Embryonic facial prominence (tissue), 1 donor: ENCODE data around the gene ST14.

Experiments
- DNase-seq: peaks from one replicate; pipeline ENCODE4 v3.0.0-alpha.2; 2016; ENCODE audit errors: extremely low spot score

The ST14 gene

GRCh38 chr11:130136107-130136506, 23.5 kb upstream of the ST14 start:
- DNase-seq, result no peak

- DNase-seq, result no peak
These were observed 21.6 kb upstream of the ST14 start for GRCh38 chr11:130137999-130138398.

GRCh38 chr11:130139401-130139800, 20.2 kb upstream of the ST14 start:
- no peak for DNase-seq

- no peak for DNase-seq
These were observed 17.8 kb upstream of the ST14 start for GRCh38 chr11:130141561-130142341.

DNA sequence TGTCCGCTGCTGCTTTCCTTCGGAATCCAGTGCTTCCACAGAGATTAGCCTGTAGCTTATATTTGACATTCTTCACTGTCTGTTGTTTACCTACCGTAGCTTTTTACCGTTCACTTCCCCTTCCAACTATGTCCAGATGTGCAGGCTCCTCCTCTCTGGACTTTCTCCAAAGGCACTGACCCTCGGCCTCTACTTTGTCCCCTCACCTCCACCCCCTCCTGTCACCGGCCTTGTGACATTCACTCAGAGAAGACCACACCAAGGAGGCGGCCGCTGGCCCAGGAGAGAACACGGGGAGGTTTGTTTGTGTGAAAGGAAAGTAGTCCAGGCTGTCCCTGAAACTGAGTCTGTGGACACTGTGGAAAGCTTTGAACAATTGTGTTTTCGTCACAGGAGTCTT, 15.4 kb upstream of the ST14 start:
- DNase-seq, result no peak

DNA sequence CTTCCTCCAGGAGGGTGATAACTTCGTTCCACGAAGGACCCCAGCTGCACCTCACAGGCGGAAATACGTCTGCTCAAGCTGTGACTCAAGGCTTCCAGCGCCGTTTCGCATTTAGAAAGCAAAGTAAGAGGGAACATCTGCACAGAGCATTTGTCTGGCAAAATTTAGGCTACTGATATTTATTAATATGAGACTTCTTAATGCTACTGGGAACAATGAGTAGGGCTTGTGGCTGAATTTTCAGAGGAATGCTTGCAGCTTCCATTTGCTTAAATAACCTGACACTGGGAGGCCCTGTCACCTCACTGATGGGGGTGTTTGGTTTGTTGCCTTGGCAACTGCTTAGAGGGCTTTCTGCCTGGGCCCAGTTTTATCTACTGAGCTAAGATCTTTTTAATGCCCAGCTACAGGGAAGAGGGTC, 14.7 kb upstream of the ST14 start:
- DNase-seq, result no peak

- DNase-seq, result no peak
These were observed 14.2 kb upstream of the ST14 start for GRCh38 chr11:130145311-130145812.

- no peak for DNase-seq
These were observed 13.4 kb upstream of the ST14 start for GRCh38 chr11:130145975-130146776.

DNA sequence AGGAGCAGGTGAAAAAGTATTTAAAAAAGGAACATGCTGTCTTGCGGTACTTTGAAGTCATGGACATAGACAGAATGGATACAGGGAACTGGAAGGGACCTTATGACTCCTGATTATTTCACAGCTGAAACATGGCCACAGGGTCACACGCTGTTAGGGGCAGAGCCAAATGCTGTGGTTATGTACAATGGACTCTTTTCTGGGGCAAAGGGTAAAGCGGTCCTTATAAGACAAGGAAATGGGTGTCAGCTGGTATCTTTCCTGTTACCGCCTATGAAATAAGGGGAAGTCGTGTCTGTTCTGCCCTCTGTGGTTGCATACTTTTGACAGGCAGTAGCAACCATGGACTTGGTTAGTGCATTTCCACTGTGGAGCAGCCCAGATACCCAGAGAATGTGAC, 12.8 kb upstream of the ST14 start:
- no peak for DNase-seq

GRCh38 chr11:130148796-130149326, 10.7 kb upstream of the ST14 start:
- no peak for DNase-seq

GRCh38 chr11:130150790-130151189, 8.8 kb upstream of the ST14 start:
- no peak for DNase-seq

- no peak for DNase-seq
These were observed 8.4 kb upstream of the ST14 start for GRCh38 chr11:130151196-130151595.

DNA sequence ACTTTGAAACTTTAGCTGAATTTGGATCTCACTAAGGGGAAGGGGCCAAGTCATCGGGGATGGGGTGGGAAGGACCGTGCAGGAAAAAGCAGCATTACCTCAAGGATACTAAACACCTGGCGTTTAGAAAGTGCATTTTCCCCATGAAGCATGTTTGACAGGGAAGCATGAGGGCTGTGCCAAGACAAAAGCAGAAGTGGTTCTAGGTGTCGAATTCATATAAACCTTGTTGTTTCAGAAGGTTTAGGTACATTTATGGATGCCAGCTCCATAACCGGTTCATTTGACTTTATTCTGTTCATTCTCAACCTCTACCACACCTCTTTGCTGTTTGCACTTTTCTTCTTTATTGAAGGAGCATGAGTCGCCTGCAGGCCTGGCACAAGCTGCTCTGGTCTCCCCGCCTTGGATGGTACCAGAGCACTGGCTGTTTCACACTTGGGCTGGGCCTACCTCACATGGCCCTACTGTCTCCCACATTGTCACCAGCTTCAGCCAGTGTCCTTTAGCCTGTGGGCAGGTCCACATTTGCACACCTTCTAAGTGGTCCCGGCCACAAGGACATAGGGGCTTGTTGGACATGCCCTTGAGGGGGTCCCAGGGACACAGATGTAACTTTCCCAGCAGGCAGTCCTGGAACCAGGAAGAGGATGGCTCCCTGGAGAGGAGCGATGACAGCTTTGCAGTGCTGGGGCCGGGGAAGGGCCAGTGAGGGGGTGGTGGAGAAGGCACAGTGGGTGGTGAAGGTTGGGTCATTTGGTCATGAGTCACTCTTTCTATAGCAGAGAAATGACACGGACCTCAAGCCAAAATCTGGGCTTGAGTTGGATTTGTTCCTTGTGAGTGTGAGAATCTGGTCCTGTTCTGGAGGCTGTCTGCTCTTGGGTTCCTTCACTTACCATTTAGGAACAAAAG, 3.2 kb upstream of the ST14 start:
- DNase-seq, result no peak

DNA sequence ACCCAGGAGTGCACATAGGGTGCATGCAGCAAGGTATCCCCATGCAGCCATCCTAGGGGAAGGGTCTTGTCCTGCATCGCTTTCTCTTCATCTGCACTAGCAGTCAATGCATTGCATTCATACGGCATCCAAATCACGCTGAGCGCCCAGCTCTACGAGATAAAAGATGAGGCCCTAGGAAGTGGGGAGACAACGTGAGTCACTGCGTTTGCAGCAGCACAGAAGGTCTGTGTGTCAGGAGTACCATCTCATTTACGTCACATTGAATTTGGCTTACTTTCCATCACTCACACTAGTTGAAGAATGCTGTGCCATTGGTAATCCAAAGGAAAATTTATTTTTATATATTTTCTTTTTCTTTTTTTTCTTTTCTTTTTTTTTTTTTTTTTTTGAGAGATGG, 2.5 kb upstream of the ST14 start:
- DNase-seq, result no peak

GRCh38 chr11:130157840-130158239, 1.7 kb upstream of the ST14 start:
- no peak for DNase-seq

DNA sequence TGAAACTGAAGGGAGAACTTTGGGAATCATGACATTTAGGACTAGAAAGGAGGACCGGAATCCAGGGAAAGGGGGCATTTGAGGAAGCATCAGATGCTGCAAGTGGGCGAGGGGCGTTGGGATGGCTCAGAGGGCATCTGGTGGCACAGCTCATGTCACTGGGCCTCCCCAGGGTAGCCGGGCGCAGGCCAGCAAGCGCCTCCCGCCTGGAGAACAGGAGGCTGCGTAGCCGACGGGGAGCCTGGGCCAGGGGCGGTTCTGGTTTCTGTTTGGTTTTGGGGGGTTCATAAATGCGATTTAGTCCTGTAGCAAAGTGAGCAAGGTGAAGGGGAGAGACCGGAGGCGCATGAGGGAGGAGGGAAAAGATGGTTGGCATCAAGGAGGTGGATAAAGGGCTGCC, 443 bp upstream of the ST14 start:
- no peak for DNase-seq

- DNase-seq, result no peak
These were observed 1.0 kb downstream of the ST14 start for GRCh38 chr11:130160498-130161155.

DNA sequence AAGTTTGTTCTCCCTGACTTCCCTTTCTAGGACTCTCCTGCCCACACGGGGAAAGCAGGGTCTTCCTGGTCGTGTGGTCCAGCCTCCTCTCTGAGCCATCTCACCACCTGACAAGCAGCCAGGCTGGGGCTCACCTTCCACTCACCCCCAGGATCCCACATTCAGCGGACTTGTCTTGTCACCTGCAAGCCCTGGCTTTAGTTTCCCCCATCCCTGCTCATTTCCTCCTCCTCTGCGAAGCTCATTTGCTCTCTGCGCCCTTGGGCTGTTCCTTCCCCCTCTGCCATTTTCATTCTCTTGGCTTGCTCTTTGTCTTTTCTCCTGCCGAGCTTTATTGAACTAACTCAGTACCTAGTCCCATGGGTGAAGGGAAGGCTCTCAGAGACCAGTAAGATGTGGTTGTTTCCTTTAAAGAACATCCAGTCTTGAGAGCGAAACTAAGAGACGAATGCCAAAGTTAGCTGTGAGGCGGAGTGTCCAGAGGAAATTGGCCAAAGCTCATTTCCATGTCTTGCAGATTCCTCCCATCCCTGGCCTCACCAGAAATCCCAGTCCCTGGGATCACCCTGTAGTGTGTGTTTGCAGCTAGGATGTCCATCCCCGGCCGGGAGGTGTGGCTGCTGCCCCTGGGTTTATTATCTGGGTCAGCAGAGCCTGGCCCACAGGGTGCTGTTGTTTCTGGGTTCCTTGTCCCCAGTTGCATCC, 2.0 kb downstream of the ST14 start:
- no peak for DNase-seq

DNA sequence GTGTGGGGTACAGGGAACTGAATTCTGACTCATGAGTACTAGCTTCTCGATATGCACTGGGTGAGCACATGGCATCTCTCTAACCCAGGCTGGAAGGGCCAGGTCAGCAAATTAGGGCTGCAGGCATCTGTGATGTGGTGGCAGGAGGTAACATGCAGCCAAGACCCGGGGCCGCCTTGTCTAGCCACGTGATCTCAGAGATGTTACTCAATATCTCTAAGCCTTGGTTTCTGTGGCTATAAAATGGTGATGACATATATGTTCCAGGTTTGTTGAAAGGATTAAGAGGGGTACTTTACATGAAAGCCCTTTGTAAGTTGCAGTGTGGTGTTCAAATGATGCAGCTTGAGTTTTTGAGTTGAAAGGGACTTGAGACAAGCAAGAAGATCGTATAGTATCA, 3.2 kb downstream of the ST14 start:
- DNase-seq, result no peak
